Mesenteric fat pad (tissue), 1 donor: ENCODE measurements around the gene MBD6. TPM values are rescaled to one million over a fixed set of nuclear protein-coding genes. Genes with fewer than 3 reads are reported as not detected.

Experiments
- DNase-seq: peaks from one replicate; pipeline ENCODE4 v3.0.0-alpha.2; 2020; ENCODE audit warnings: low spot score
- long read RNA-seq: library from polyadenylated mRNA; unstranded; transcript quantifications from one replicate; pipeline ENCODE4 v2.0.0, GENCODE V29; 2020
- total RNA-seq: library from RNA; stranded (reverse); fragmentation: NEBNext Ultra II Directional; extraction: Animal tissue kit (Norgen Biotek cat#: 25700); gene quantifications from one replicate; pipeline ENCODE4 v1.2.1, GENCODE V29; 2021
- donor health status: DM: yes; HTN: yes; CAD: no.

Gene MBD6, protein sequence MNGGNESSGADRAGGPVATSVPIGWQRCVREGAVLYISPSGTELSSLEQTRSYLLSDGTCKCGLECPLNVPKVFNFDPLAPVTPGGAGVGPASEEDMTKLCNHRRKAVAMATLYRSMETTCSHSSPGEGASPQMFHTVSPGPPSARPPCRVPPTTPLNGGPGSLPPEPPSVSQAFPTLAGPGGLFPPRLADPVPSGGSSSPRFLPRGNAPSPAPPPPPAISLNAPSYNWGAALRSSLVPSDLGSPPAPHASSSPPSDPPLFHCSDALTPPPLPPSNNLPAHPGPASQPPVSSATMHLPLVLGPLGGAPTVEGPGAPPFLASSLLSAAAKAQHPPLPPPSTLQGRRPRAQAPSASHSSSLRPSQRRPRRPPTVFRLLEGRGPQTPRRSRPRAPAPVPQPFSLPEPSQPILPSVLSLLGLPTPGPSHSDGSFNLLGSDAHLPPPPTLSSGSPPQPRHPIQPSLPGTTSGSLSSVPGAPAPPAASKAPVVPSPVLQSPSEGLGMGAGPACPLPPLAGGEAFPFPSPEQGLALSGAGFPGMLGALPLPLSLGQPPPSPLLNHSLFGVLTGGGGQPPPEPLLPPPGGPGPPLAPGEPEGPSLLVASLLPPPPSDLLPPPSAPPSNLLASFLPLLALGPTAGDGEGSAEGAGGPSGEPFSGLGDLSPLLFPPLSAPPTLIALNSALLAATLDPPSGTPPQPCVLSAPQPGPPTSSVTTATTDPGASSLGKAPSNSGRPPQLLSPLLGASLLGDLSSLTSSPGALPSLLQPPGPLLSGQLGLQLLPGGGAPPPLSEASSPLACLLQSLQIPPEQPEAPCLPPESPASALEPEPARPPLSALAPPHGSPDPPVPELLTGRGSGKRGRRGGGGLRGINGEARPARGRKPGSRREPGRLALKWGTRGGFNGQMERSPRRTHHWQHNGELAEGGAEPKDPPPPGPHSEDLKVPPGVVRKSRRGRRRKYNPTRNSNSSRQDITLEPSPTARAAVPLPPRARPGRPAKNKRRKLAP
- total RNA-seq, result 66.0 TPM
- long read RNA-seq, partial matches to known transcripts, result 0 of 5 reads
- long read RNA-seq, other reads (novel, unspliced or antisense), result 5 of 5 reads

DNA sequence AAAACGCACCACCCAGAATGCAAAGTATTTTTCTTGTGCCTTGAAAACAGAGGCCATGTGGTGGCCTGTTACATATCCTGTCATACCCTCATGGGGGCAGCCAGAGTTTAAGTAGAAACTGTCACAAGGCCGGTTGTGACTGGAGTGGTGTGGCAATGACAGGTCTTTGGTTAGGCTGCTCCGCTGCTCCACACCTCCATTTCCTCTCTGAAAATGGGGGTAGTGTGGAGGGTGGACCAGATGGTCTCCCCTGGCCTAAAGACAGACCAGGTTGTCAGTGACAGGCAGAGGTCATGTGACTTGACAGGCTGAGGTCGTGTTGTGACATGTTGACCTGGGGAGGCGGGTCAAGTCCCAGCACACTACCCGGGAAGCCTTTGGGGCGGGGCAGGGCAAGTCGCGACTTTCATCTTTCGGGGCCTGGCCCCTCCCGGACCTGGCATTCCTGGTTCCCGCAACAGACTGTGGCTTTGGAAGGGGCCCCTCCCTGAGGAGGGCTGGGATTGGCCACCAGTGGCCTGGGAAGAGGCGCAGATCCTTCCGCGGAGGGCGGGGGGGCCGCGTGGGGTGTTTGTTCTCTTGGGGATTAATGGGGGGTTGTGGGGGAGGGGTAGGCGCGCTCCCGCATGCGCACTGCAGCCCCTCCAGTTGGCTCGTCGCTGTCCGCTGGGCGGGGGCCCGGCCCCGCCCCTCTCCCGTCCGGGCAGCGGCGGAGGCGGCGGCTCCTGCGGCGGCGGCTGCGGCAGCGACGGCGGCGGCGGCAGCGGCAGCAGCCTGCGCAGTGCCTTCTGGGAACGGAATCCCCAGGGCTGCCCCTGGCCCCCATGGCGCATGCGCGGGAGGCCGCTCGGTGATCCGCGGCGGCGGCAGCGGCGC, at the start of gene MBD6:
TSS of gene MBD6 (plus strand) at position 814 of the 876 bp plus-strand sequence. CDS start 1,480 bp downstream, outside the sequence.
- peak; percentile 98 for DNase-seq

DNA sequence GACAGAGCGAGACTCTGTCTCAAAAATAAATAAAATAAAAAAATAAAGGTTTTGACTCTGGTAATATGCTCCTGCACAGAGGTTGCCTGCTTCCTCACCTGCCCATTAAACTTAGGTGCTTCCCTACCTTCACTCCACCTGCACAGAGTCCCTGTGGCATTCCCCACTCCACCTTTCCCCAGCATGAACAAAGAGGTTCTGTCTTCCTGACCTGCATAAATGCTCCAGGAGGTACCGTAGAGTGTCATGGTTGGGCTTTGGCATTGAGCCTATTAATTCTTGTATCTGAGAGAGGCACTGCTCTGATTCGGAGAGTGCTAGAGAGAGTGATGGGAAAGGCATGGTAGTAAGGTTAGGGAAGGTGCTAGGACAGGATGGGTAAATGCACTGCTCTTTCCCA, 49.2 kb upstream of the MBD6 start:
- no peak for DNase-seq

DNA sequence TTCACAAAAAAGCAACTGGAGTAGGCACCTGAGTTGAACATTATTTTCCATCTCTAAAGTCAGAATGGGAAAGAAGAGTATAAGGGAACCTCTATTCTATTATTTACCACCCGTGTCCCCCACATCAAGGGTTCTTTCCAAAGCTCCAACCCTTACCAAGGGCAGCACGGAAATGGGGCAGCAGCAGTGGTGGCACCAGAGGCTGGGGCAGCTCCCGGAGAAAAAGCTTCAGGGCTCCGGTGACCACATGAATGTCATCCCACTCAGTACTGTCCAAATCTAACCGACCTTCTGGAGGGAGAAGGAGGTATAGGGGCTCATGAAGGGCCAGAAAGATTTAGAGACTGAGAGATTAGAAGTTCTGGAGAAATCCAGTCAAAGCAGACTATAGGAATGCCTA, 48.7 kb upstream of the MBD6 start:
- DNase-seq, result no peak

DNA sequence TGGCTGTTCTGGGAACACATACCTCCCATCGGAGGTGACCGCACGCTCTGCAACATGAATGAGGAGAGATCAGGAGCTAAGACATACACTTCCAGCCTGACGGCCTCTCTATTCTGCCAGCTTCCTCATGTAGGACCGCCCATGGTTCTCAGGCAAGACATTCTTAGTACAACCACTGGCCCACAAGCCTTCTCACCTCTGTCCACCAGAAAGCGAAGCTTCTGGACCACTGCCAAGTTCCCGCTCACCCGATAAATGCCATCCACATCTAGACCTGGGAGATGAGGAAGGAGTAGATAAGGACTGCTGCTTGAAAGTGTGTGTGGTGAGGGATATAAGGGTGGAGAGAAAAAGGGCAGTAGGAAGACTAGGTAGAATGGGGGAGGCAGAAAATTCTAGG, 48.2 kb upstream of the MBD6 start:
- DNase-seq, result no peak

DNA sequence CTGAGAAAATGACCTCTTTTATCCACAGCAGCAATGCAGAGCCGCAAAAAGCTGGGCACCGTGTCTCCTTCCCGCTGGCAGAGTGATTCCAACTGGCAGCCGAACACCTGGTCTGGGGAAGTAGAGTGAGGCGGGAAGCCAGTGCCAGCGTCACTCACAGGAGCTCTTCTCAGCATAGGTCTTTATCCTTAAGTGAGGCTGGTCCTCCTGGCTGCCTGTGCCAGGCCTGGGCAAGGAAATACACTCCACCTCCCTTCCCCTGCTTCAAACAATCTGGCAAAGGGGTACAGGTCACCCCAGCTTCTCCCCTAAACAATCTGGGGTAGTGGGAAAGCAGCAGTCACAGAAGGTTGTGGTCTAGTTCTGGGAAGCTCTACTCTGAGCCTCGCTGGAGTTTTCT, 47.8 kb upstream of the MBD6 start:
- DNase-seq, result no peak

DNA sequence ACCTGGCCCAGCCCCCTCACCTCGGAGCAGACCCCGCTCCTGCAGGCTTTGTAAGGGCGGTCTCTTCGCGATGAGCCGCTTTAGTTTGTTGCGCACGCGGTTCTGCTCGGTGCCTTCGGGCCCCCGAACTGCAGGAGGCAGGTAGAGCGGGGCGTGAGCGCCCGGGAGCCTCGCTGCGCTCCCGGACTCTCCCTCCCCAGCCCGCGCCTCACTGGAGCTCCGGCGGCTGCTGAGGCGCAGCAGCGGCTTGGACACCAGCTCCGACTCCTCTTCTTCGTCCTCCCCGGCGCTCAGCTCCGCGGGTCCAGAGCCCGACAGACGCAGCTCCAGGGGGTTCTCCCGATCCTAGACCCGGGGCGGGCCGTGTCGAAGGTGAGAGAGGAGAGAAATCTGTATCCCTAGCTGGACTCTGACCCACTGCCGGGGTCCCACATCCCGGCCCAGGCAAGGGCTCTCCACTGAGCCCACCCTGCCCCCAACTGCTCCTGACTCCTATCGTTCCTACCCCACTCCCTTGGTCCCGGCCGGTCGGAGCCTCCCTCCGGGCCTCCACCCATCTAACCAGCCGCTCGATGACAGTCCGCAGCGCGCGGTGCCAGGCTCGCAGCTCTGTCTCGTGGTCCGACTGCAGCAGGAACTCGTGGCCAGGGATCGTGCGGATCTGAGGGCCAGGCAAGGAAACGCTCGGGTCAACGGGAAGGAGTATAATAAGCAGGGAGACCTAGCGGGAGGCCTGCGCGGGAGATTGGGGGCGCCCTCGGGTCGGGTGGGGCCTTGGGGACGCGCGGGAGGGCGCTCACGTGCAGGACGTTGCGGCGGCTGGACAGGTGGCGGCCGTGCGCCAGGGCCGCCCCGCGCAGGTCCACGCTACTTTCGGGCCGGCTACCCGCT, 47.1 kb upstream of the MBD6 start:
- DNase-seq, result no peak

DNA sequence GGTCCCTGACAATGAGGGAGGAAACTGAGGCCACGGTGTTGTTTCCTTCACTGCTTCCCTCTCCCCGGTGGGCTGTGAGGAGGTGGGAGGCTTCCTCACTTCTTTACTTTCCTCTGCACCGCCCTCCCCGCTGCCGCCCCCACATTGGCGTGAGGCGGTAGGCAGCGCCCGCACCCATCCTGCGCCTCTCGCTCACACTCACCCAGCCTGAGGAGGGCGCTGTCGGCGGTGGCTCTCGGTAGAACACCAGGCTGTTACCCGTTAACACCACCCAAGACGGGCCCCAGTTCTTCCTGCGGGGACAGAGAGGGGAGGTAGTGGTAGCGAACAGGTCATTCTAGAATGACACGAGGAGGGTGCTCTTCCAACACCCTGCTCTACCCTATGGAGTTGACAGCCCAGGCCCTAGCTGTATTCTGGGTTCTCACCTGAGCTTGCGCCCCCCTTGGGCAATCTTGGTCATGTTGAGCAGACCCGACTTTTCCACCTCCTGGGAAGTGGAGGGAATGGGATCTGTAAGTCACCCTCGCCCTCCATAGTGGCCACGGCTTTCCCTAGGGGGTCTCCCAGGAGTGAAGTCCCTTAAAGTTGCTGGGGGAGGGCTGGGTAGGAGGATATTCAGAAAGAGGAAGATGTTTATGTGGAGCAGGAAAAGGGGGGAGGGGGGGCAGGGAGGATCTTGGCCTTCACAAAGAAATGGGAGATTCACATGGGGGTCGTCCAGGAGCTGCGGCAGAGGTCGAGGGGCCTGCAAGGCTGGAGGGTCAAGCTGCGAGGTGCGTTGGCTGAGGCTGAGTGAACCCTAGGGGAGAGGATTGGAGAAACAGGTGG, 46.2 kb upstream of the MBD6 start:
- no peak for DNase-seq

DNA sequence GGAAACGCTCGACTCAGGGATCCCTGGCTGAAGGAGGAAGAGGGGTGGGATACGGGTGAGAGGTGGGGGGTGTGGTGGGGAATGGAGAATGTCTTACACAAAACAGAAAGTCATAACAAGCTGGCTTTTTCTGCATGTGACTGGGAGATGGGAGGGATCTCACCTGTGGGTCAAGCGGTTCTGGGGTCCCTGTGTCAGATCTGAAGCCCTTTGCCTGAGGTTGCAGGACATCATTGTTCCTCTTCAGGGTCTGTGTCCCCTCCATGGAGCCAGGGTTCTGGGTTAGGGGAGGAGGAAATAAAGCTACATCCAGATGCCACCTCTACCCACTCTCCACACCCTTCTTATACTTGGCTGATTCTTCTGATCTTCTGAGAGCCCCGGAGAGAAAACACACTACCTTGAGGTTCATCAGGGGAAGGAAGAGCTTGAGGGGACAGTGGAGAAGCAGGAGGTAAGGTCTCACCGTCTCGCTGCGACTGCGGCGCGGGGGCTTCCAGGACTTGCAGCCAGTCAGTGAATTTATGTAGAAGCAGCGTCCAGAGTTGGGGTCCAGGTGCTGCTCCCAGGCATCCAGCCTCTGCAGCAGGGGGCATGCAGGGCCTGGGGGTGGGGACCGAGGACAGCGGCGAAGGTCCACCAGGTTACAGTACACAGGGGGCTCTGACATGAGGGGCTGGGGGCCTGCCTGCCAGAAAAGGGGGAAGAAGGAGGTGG, 45.5 kb upstream of the MBD6 start:
- no peak for DNase-seq

DNA sequence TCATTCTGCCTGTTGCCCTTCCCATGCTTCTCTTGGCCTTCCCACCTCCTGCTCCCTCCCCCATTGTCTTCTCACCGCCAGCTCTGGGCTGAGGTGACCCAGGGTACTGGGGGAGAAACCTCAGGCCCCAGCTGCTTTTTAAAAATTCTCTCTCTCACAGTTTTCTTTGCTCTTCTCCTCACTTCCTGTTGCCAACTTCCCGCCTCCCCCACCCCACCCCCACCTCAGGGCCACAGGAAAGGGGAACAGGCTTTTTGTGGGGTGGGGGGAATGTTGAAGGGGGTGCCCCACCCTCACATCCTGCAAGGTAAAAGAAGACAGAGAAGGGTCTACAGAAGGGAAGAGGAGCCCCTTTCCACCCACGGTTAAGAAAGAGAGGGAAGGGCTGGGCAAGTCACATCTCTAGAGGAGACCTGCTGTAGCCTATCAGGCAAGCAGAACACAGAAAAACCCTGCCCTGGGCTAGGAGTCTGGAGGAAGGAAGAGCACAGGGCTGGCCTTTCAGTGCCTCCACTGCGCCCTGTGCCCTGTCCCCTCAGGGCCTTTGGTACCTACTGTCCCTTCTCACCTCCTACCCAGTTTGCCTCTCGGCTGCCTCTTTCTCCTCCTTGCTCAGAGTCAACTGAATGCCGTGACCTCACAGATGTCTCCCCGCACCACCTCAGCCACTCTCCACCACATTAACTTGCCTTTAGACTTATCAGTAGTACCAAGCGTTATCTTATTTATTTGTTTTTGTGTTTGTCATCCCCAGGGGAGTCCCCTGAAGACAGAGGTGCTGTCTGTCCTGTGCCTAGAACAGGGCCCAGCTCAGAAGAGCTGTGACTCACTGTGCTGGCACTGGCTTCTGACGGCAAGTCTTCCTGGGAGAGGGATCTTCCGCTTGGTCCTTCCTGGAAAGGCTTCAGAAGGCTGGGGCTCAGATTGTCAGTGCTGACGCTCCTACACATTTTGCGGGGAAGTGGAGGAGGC, 44.6 kb upstream of the MBD6 start:
- DNase-seq, result no peak

DNA sequence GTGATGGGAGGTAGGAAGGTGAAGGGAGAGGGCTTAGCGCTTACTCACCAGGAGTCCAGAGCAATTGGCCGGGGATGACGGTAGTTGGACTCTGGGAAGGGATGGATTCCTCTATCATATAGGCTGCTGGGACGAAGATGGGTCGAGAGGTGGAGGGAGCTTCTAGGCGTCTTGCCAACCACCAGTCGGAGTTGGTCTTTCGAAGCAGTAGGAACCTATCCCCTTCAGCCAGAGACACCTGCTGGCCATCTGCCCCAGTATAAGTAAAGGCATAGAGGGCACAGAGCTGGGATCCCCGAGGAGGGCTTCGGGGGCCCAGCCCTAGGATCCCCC, 43.6 kb upstream of the MBD6 start:
- DNase-seq, result no peak

DNA sequence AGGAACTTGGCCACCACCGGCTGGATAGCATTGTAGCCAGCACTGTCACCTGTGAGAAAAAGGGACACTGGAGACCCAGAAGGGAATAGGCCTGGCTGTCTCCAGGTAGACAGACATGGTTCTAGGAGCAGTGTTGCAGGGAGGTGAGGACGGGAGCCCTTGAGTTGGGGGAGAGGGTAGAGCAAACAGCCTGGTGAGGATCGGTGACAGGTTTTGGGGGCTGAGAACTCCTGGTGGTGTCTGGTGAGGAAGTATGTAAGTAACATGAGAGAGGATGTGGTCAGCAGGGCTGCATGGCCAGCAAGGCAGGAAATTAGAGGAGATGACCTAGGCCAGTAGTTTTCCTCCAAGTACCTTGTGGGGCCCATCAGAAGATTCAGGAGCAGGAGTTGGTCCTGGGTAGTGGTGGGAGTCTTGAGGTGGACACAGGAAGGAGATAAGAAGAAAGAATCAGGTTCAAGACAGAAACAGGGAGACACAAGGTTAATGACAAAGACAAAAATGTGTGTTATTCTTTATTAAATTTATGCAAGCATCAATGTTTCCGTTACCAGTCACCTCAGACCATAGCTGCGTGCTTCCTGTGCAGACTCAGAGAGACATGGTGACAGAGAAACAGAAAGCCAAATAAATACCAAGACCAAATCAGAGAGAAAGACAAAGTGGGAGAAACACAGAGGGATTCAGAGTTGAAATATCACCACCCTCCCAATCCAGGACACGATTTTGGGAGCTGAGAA, 43.1 kb upstream of the MBD6 start, which contains the start of gene ARHGAP9:
TSS of gene ARHGAP9 (minus strand) at position 491 of the 740 bp plus-strand sequence. CDS start at position 31, 460 bp downstream.
- DNase-seq, result no peak

DNA sequence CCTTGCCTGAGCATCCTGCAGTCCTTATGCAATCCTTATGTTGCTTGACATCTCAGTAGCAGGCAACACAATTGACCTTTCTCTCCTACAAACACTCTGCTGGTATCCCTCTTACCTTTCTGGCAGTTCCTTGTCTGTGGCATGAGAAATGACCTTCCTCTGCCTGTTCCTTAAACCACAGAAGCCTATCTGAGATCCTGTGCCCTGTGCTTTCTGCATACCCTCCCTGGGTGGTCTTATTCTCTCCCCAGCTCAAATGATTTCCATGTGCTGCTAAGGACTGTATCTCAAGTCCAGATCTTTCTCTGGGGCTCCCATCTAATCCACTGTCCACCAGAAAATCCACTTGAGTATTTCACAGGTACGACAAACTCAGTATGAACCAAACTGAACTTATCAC, 41.0 kb upstream of the MBD6 start:
- DNase-seq, result no peak

DNA sequence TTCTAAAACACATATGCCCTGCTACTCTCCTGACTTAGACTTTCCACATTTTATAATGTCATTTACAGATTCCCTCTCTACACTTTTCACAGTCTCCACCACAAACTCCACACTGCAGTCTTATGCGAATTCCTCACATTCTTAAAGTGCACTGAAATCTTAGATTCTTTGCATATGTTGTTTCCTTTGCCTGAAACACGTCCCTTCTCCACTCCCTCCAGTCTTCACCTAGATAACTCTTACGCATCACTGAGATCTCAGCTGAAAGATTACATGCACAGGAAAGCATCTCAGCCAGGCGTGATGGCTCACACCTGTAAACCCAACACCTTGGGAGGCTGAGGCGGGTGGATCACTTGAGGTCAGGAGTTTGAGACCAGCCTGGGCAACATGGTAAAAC, 39.2 kb upstream of the MBD6 start:
- no peak for DNase-seq

DNA sequence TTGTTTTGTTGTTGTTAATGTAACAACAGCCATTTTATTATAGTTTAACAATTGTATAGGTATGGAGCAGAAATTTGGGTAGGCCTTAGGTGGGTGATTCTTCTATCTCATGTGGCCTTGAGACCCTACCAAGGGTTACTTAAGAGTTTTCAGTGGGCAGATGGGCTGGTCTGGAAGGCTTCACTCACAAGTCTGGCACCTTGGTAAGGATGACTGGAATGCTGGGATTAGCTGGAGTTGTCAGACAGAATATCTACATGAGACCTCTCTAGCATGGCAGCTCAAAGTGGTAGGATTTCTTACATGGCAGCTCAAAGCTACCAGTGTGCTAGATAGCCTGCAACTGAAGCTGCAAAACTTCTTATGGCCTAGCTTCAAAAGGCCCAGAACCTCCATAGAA, 36.9 kb upstream of the MBD6 start:
- DNase-seq, result no peak

DNA sequence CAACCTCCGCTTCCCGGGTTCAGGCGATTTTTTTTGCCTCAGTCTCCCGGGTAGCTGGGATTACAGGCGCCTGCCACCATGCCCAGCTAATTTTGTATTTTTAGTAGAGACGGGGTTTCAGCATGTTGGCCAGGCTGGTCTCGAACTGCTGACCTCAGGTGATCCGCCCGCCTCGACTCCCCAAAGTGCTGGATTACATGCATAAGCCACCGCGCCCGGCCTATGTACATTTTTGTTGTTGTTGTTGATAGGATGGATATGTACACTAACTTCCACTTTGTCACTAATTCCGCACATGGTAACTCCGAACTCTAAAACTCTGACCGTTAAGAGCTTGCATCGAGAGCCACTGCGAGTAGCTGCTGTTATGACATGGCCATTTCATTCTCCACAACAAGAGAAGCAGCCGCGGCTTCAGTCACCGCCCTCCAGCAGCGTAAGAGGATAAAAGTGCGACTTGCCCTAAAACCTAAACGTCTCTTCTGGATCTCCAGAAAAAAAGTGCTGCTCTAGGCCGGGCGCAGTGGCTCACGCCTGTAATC, 35.5 kb upstream of the MBD6 start:
- DNase-seq, result no peak
